ENCODE results near the gene PCCA.

- TF ChIP-seq ZFP3 (CRISPR knock-in tag; IDR thresholded peaks at IDR 0.05) (no peak), PATZ1 (CRISPR knock-in tag; IDR thresholded peaks at IDR 0.05; ENCODE audit: borderline replicate concordance) (no peak), BACH2 (CRISPR knock-in tag; IDR thresholded peaks at IDR 0.05; ENCODE audit: borderline replicate concordance) (no peak), ZNF70 (CRISPR knock-in tag; IDR thresholded peaks at IDR 0.05) (no peak)
Observed at GRCh38 chr13:100381595-100382224, 292.8 kb downstream of the PCCA start.

Data from SK-N-SH treated with all-trans-retinoic acid at 6 μM for 48 hours (cell line).